ENCODE data around the gene GJB5.

Gene GJB5

GRCh38 chr1:34800214-34800613 lies 45.4 kb downstream of the GJB5 start:
- H3K4me2 ChIP-seq (ENCODE audit: low read depth, low read length, poor library complexity, severe bottlenecking), result no peak overlapping the region
- H3F3A ChIP-seq (ENCODE audit: low read depth), result no peaks in the 10 kb centered on the region
- TF ChIP-seq CTCF (conservative IDR thresholded peaks at IDR 0.05; ENCODE audit: low read length) (no peak), EZH2phosphoT487 (IDR thresholded peaks at IDR 0.05; ENCODE audit: borderline replicate concordance) (no peak)

GRCh38 chr1:34803770-34804169 lies 48.9 kb downstream of the GJB5 start:
- no peak overlapping the region for H3K4me2 ChIP-seq (ENCODE audit: low read depth, low read length, poor library complexity, severe bottlenecking)
- no peak overlapping the region for H3K9ac ChIP-seq (ENCODE audit: low read depth, low read length, poor library complexity, severe bottlenecking)
- no peaks in the 10 kb centered on the region for H3K9me2 ChIP-seq (replicated peaks; ENCODE audit: low read depth, low read length)
- H3K9me3 ChIP-seq (ENCODE audit: insufficient read depth, low read depth, low read length), result no peaks in the 10 kb centered on the region
- no peak overlapping the region for H3K4me3 ChIP-seq (ENCODE audit: low read length, poor library complexity, severe bottlenecking)
- H2AFZ ChIP-seq (ENCODE audit: low read length), result no peak overlapping the region
- no peaks in the 10 kb centered on the region for H3F3A ChIP-seq (ENCODE audit: low read depth)
- no peaks in the 10 kb centered on the region for H3K79me2 ChIP-seq (ENCODE audit: insufficient read depth, low read length)
- no peak for TF ChIP-seq EZH2phosphoT487 (IDR thresholded peaks at IDR 0.05; ENCODE audit: borderline replicate concordance)
- TF ChIP-seq CTCF (conservative IDR thresholded peaks at IDR 0.05; ENCODE audit: low read length), result no peak
- no peaks in the 10 kb centered on the region for H3K4me1 ChIP-seq (ENCODE audit: insufficient read depth, low read length, poor library complexity, severe bottlenecking)
- H3K36me3 ChIP-seq (ENCODE audit: insufficient read depth, low read length), result no peaks in the 10 kb centered on the region
- no peaks in the 10 kb centered on the region for H4K20me1 ChIP-seq (ENCODE audit: insufficient read depth, low read length, poor library complexity, severe bottlenecking)
- H3K27me3 ChIP-seq (ENCODE audit: insufficient read depth, low read length, poor library complexity, severe bottlenecking), result no peaks in the 10 kb centered on the region

More at GRCh38 chr1:34800214-34800613, 45.4 kb downstream of the GJB5 start:
- Histone ChIP-seq H3K4me3 (ENCODE audit: low read length, poor library complexity, severe bottlenecking) (no peak overlapping the region), H3K79me2 (ENCODE audit: insufficient read depth, low read length) (no peaks in the 10 kb centered on the region), H2AFZ (ENCODE audit: low read length) (no peak overlapping the region), H3K36me3 (ENCODE audit: insufficient read depth, low read length) (no peaks in the 10 kb centered on the region), H3K9me3 (ENCODE audit: insufficient read depth, low read depth, low read length) (no peaks in the 10 kb centered on the region), H3K9me2 (replicated peaks; ENCODE audit: low read depth, low read length) (no peaks in the 10 kb centered on the region), H4K20me1 (ENCODE audit: insufficient read depth, low read length, poor library complexity, severe bottlenecking) (no peaks in the 10 kb centered on the region), H3K4me1 (ENCODE audit: insufficient read depth, low read length, poor library complexity, severe bottlenecking) (no peaks in the 10 kb centered on the region), H3K9ac (ENCODE audit: low read depth, low read length, poor library complexity, severe bottlenecking) (no peak overlapping the region), H3K27me3 (ENCODE audit: insufficient read depth, low read length, poor library complexity, severe bottlenecking) (no peaks in the 10 kb centered on the region)

- Histone ChIP-seq H3K9me3 (ENCODE audit: insufficient read depth, low read depth, low read length) (no peaks in the 10 kb centered on the region), H4K20me1 (ENCODE audit: insufficient read depth, low read length, poor library complexity, severe bottlenecking) (no peaks in the 10 kb centered on the region), H3F3A (ENCODE audit: low read depth) (no peaks in the 10 kb centered on the region), H3K9me2 (replicated peaks; ENCODE audit: low read depth, low read length) (no peaks in the 10 kb centered on the region), H2AFZ (ENCODE audit: low read length) (no peak overlapping the region), H3K4me3 (ENCODE audit: low read length, poor library complexity, severe bottlenecking) (no peak overlapping the region), H3K4me1 (ENCODE audit: insufficient read depth, low read length, poor library complexity, severe bottlenecking) (no peaks in the 10 kb centered on the region), H3K9ac (ENCODE audit: low read depth, low read length, poor library complexity, severe bottlenecking) (no peak overlapping the region), H3K36me3 (ENCODE audit: insufficient read depth, low read length) (no peaks in the 10 kb centered on the region), H3K4me2 (ENCODE audit: low read depth, low read length, poor library complexity, severe bottlenecking) (no peak overlapping the region), H3K27me3 (ENCODE audit: insufficient read depth, low read length, poor library complexity, severe bottlenecking) (no peaks in the 10 kb centered on the region), H3K79me2 (ENCODE audit: insufficient read depth, low read length) (no peaks in the 10 kb centered on the region)
- no peak for TF ChIP-seq CTCF (conservative IDR thresholded peaks at IDR 0.05; ENCODE audit: low read length)
- TF ChIP-seq EZH2phosphoT487 (IDR thresholded peaks at IDR 0.05; ENCODE audit: borderline replicate concordance), result no peak
Observed at GRCh38 chr1:34806396-34806795, 51.5 kb downstream of the GJB5 start.
